HCT116 (cell line): Measurements from ENCODE around the gene AGAP2. TPM values are rescaled to one million over a fixed set of nuclear protein-coding genes. Genes with fewer than 3 reads are reported as not detected.

Source experiments
- ATAC-seq: fragments of 200-7000 bp; cut with Tn5 transposase; 2 replicates; pipeline ENCODE4 v1.9.1; 2020; ENCODE audit warnings: mild to moderate bottlenecking, moderate library complexity
- BruUV-seq: library from RNA; stranded (reverse); fragments of 400-500 nt; replicated peaks from 2 replicates; lab custom pipeline; 2021; lab: Mats Ljungman, UMichigan
- CTCF ChIA-PET: fragments of 300-600 bp; sonication (Branson Sonifier 250); formaldehyde crosslinking; loops from one replicate; lab custom pipeline; 2021; ENCODE audit warnings: antibody characterized with exemption; lab: Charles Lee
- POLR2A ChIA-PET: fragments of 300-600, 350-600 bp; sonication (Branson Sonifier 250); formaldehyde crosslinking; loops from one replicate; lab custom pipeline; 2021; ENCODE audit warnings: antibody characterized with exemption; lab: Charles Lee
- RAD21 ChIA-PET, 2 experiments: fragments of 300-600 bp; sonication (Branson Sonifier 250); formaldehyde crosslinking; loops; one replicate each; lab custom pipeline; 2023; ENCODE audit warnings: low total read pairs in 2 of 2; ENCODE audit not compliant: uncharacterized antibody in 2 of 2, unreplicated experiment in 2 of 2, low non-redundant PET in 1 of 2; lab: Charles Lee
- DNase-seq: peaks from one replicate; pipeline ENCODE4 v3.0.0-alpha.2; 2010; ENCODE audit warnings: low read depth, low spot score
- H2AFZ ChIP-seq: fragments of 200-600 bp; shearing (Covaris generic), sonication (generic); 2 replicates; pipeline ENCODE4 v1.6.1; 2017; ENCODE audit warnings: low read depth, mixed run types, mixed read lengths, antibody characterized with exemption, low read length; ENCODE audit not compliant: poor library complexity, severe bottlenecking
- H3K27ac ChIP-seq: 2 replicates; pipeline ENCODE4 v1.5.1; 2012; ENCODE audit warnings: low read depth, low read length
- H3K27me3 ChIP-seq: fragments of 200-600 bp; sonication (generic); 2 replicates; pipeline ENCODE4 v1.6.1; 2016; ENCODE audit warnings: mixed run types, low read length, mixed read lengths; ENCODE audit not compliant: insufficient read depth
- H3K36me3 ChIP-seq, 2 experiments: fragments of 200-500 bp in 1 of 2; fragments of 200-600 bp in 1 of 2; sonication (Bioruptor generic) in 1 of 2; sonication (generic) in 1 of 2; 2 replicates each; pipeline versions ENCODE4 v1.5.1 to v1.6.1; 2014 to 2016; ENCODE audit warnings: low read length in 2 of 2, inconsistent platforms in 1 of 2, mixed read lengths in 1 of 2, mixed run types in 1 of 2; ENCODE audit not compliant: insufficient read depth in 2 of 2, control insufficient read depth in 1 of 2
- H3K4me1 ChIP-seq, 2 experiments: fragments of 200-600 bp in 1 of 2; sonication (generic) in 1 of 2; 2 replicates each; pipeline versions ENCODE4 v1.5.1 to v1.6.1; 2012 to 2017; ENCODE audit warnings: low read length in 2 of 2, inconsistent platforms in 1 of 2, mild to moderate bottlenecking in 1 of 2, mixed read lengths in 1 of 2, mixed run types in 1 of 2, moderate library complexity in 1 of 2; ENCODE audit not compliant: insufficient read depth in 2 of 2, control insufficient read depth in 1 of 2
- H3K4me2 ChIP-seq: fragments of 200-600 bp; sonication (generic); 2 replicates; pipeline ENCODE4 v1.6.1; 2017; ENCODE audit warnings: mixed run types, low read length, mixed read lengths
- H3K4me3 ChIP-seq, 2 experiments: fragments of 200-600 bp in 1 of 2; sonication (generic) in 1 of 2; replicated peaks in 1 of 2; 2 replicates each; pipeline ENCODE4 v1.5.1; 2011 to 2016; ENCODE audit warnings: low read length in 2 of 2, control low read depth in 1 of 2, low read depth in 1 of 2, mild to moderate bottlenecking in 1 of 2, mixed read lengths in 1 of 2, mixed run types in 1 of 2
- H3K79me2 ChIP-seq: fragments of 200-600 bp; sonication (generic); 2 replicates; pipeline ENCODE4 v1.6.1; 2017; ENCODE audit warnings: mild to moderate bottlenecking, mixed run types, low read length, moderate library complexity, mixed read lengths; ENCODE audit not compliant: insufficient read depth
- H3K9ac ChIP-seq: fragments of 200-600 bp; sonication (generic); 2 replicates; pipeline ENCODE4 v1.6.1; 2016; ENCODE audit warnings: low read length, mixed read lengths
- H3K9me2 ChIP-seq: fragments of 200-600 bp; sonication (generic), shearing (Covaris generic); 2 replicates; pipeline ENCODE4 v1.6.1; 2017; ENCODE audit warnings: mixed run types, mild to moderate bottlenecking, moderate library complexity; ENCODE audit not compliant: insufficient read depth
- H3K9me3 ChIP-seq, 2 experiments: fragments of 200-500 bp in 1 of 2; fragments of 200-600 bp in 1 of 2; sonication (Bioruptor generic) in 1 of 2; sonication (generic) in 1 of 2; 2 replicates each; pipeline ENCODE4 v1.6.1; 2014 to 2017; ENCODE audit warnings: low read length in 2 of 2, mixed read lengths in 2 of 2, inconsistent platforms in 1 of 2, low read depth in 1 of 2, mild to moderate bottlenecking in 1 of 2, mixed run types in 1 of 2, moderate library complexity in 1 of 2; ENCODE audit not compliant: control insufficient read depth in 1 of 2, insufficient read depth in 1 of 2
- H4K20me1 ChIP-seq: fragments of 200-600 bp; sonication (generic), shearing (Covaris generic); 2 replicates; pipeline ENCODE4 v1.6.1; 2017; ENCODE audit warnings: mixed run types, mild to moderate bottlenecking, moderate library complexity; ENCODE audit not compliant: insufficient read depth
- CBX3 ChIP-seq: IDR thresholded peaks from 2 replicates; pipeline ENCODE4 v1.6.1; 2012; ENCODE audit warnings: low read depth
- CEBPB ChIP-seq: IDR thresholded peaks from 2 replicates; pipeline ENCODE4 v1.6.1; 2012; ENCODE audit warnings: low read depth
- CTCF ChIP-seq, 3 experiments: fragments of 200-600 bp in 1 of 3; sonication (generic) in 1 of 3; IDR thresholded peaks in 2 of 3; conservative IDR thresholded peaks in 1 of 3; 2 replicates each; pipeline ENCODE4 v1.5.1; 2012 to 2017; ENCODE audit warnings: low read depth in 2 of 3, low read length in 2 of 3, antibody characterized with exemption in 1 of 3, borderline replicate concordance in 1 of 3, control low read depth in 1 of 3, mild to moderate bottlenecking in 1 of 3, mixed read lengths in 1 of 3, mixed run types in 1 of 3, moderate library complexity in 1 of 3; ENCODE audit not compliant: insufficient read depth in 1 of 3
- EGR1 ChIP-seq: IDR thresholded peaks from 2 replicates; pipeline ENCODE4 v1.6.1; 2012; ENCODE audit warnings: low read depth
- ELF1 ChIP-seq: IDR thresholded peaks from 2 replicates; pipeline ENCODE4 v1.6.1; 2012; ENCODE audit warnings: low read depth, borderline replicate concordance
- JUND ChIP-seq: IDR thresholded peaks from 2 replicates; pipeline ENCODE4 v1.6.1; 2012
- MAX ChIP-seq: IDR thresholded peaks from 2 replicates; pipeline ENCODE4 v1.6.1; 2012
- RAD21 ChIP-seq: IDR thresholded peaks from 2 replicates; pipeline ENCODE4 v1.6.1; 2012; ENCODE audit warnings: low read depth, mild to moderate bottlenecking
- REST ChIP-seq: IDR thresholded peaks from 2 replicates; pipeline ENCODE4 v1.6.1; 2012; ENCODE audit warnings: low read depth
- SRF ChIP-seq: IDR thresholded peaks from 2 replicates; pipeline ENCODE4 v1.6.1; 2012; ENCODE audit warnings: low read depth
- YY1 ChIP-seq: IDR thresholded peaks from 2 replicates; pipeline ENCODE4 v1.6.1; 2011; ENCODE audit warnings: low read length, low read depth, moderate library complexity, mild to moderate bottlenecking; ENCODE audit not compliant: insufficient replicate concordance; ENCODE audit errors: extremely low read depth
- ZBTB33 ChIP-seq: IDR thresholded peaks from 2 replicates; pipeline ENCODE4 v1.6.1; 2011; ENCODE audit warnings: mild to moderate bottlenecking, low read length, moderate library complexity; ENCODE audit not compliant: insufficient replicate concordance; ENCODE audit errors: extremely low read depth
- ZFX ChIP-seq: fragments of 450-650 bp; IDR thresholded peaks from 2 replicates; pipeline ENCODE4 v1.6.1; 2017
- ZNF274 ChIP-seq: fragments of 200-500 bp; sonication (Bioruptor generic); IDR thresholded peaks from 2 replicates; pipeline ENCODE4 v1.6.1; 2014; ENCODE audit warnings: mild to moderate bottlenecking, low read depth, low read length, inconsistent platforms
- intact Hi-C: fragments of 100-400 bp; cut with micrococcal nuclease; formaldehyde crosslinking; loops from 2 replicates; pipeline ENCODE4 v1.10.0; 2022
- total RNA-seq: library from RNA; stranded (reverse); gene quantifications from one replicate; pipeline ENCODE4 v1.2.1, GENCODE V29; 2021; ENCODE audit not compliant: unreplicated experiment

The AGAP2 gene
- total RNA-seq, 1 experiment from 2014 or later: 15.8 TPM

GRCh38 chr12:57777367-57777766 lies 38.8 kb upstream of the AGAP2 start:
- Histone ChIP-seq H3K9me2 (no peaks in the 10 kb centered on the region), H3K79me2 (peaks cover 10% of the 10 kb centered on the region; the same call in 1 of the 2 replicates), H3K9me3 (no peaks in the 10 kb centered on the region), H3K9ac (no peak overlapping the region), H3K4me3 (no peak overlapping the region), H3K27ac (no peak overlapping the region), H3K4me1 (peaks cover 5 to 13% of the 10 kb centered on the region in 2 experiments; a peak in 3 of 4 replicates), H3K4me2 (no peak overlapping the region), H2AFZ (no peak overlapping the region), H3K27me3 (no peaks in the 10 kb centered on the region), H4K20me1 (no peaks in the 10 kb centered on the region), H3K36me3 (no peaks in the 10 kb centered on the region; a peak in 1 of 4 replicates)
- no peak for DNase-seq
- RAD21 ChIA-PET: no interaction called here
- ATAC-seq: no peak
- no TSS peak for BruUV-seq
- POLR2A ChIA-PET: no interaction called here
- CTCF ChIA-PET: no interaction called here
- TF ChIP-seq RAD21: no peak
- TF ChIP-seq JUND: no peak
- TF ChIP-seq CEBPB: no peak
- TF ChIP-seq SRF: no peak
- TF ChIP-seq YY1: no peak
- TF ChIP-seq CTCF (IDR thresholded peaks at IDR 0.05 in 2 of 3, conservative IDR thresholded peaks at IDR 0.05 in 1 of 3; ENCODE audit: borderline replicate concordance in 1 of 3, insufficient read depth in 1 of 3, low read depth in 2 of 3, low read length in 2 of 3): no peak
- no peak for TF ChIP-seq MAX
- TF ChIP-seq ZBTB33: no peak
- no peak for TF ChIP-seq ZFX
- TF ChIP-seq ZNF274: no peak
- TF ChIP-seq CBX3: no peak
- no peak for TF ChIP-seq EGR1
- no peak for TF ChIP-seq ELF1
- TF ChIP-seq REST: no peak
- intact Hi-C loops: no loop called here
